DMS53 treated with DMSO at 0.1 percent for 48 hours (cell line): Measurements from ENCODE around the gene CISD1.

Experiments used
- DNase-seq: peaks from one replicate; lab custom pipeline; 2025; ENCODE audit not compliant: unreplicated experiment; lab: John Stamatoyannopoulos, UW

Gene CISD1

DNA sequence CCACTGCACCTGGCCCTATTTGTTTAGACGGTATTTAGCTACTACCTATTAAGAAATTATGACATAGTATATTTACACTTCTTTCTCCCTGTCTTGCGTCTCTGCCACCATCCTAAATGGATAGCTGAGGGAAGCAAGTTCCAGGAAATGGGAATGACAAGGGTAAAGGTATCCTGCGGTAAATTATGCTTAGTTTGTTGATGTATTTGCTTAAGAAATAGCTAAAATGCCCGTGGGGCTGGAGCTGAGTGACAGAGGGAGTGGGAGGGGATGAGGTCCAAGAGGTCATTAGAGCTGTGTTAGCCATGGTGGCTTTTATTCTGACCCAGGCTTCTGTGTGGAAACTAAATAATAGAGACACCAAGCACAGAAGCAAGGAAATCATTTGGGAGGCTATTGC lies 36.9 kb downstream of the CISD1 start:
- no peak for DNase-seq

DNA sequence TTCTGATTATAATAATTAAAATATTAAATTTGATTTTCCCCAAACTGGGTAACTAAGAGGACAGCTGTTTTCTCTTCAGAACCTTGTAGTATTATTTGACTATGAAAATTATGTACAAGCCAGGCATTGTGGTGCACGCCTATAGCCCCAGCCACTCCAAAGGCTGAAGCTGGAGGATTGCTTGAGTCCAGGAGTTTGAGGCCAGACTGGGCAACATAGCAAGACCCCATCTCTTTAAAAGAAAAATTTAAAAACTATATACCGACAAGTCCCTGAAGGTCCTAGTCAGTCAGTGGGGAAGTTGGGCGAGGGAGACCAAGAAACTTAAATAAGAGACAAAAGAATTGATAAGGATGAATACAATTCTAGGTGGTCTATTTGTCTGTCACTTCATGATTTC lies 38.7 kb downstream of the CISD1 start:
- no peak for DNase-seq

DNA sequence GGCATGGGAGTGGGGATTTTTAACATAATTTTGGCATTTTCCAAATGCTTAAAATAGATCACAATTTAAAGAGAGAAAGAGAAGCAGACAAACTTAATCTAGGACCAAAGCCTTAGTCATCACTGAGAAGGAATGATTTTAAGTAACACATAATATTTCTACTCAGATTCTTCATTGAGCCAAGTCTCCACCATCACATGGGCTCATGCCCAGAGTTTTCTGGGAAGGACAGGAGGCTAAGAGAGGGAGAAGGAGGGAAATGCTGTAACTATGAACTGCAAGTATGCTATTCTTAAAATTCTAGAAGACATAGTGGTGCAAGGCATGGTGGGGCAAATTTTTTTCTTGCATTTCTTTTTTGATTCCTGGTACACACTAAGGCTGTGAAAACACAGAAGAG lies 42.1 kb downstream of the CISD1 start:
- DNase-seq, result no peak

DNA sequence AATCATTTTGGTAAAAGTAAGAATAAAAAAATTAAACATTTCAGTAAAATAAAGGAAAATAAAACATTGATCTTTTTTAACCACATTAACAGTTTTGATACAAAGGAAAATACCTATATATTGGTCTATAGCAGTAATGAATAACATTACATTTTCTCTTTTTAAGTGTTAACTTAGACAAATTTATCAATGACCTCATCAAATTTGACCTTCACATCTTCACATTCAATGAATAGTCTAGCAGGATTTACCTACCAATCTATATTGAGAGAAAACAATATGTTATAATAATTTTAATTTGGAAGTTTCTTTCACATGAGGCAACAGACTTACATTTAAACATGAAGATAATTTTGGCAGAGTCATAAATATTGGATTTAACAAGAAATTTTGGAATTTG lies 47.9 kb downstream of the CISD1 start:
- no peak for DNase-seq

GRCh38 chr10:58318346-58318745 lies 49.4 kb downstream of the CISD1 start:
- DNase-seq, result no peak

- no peak for DNase-seq
Observed at GRCh38 chr10:58319599-58319998, 50.6 kb downstream of the CISD1 start.

- DNase-seq, result no peak
Observed at GRCh38 chr10:58320351-58321049, 51.5 kb downstream of the CISD1 start.

DNA sequence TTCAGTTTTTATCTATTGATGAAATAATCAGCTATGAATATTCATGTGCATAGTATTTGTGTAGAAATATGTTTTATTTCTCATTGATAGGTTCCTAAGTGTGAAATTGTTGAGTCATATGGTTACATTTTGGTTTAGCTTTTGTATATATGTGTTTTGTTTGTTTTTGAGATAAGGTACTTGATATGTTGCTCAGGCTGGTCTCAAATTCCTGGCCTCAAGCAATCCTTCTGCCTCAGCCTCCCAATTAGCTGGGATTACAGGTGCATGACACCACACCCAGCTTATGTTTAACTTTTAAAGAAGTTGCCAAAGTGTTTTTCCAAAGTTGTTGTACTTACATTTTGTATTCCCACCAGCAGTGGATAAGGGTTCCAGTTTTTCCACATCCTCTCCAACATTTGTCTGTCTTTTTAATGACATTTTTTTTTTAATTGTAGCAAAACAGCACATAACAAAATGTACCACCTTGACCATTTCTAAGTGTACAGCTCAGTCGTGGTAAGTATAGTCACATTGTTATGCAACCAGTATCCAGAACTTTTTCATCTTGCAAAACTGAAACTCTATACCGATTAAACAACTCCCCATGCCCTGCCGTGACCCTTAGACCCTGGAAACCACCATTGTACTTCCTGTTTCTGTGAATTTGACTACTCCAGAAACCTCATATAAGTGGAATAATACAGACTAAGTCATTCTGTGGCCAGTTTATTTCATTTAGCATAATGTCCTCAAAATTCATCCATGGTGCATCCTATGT lies 53.3 kb downstream of the CISD1 start:
- peak; percentile 9 for DNase-seq

DNA sequence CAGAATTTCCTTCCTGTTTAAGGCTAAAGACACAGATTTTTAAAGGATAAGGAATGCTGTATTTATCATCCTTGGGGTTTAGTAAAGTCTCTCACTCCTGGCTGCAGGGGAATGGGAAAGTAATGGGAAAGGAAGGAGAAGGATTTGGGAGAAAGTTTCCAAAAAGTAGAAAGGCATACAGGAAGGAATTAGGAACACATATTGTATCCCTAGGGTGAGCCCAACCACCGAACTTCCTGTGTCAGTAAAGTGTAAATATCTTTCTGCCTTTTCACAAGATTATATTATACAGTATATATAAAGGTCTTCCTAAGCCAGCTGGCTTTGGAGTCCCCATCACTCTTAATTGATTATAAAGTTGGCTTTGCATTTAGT lies 53.9 kb downstream of the CISD1 start:
- DNase-seq, result no peak

- no peak for DNase-seq
Observed at GRCh38 chr10:58326967-58327381, 58.0 kb downstream of the CISD1 start.

DNA sequence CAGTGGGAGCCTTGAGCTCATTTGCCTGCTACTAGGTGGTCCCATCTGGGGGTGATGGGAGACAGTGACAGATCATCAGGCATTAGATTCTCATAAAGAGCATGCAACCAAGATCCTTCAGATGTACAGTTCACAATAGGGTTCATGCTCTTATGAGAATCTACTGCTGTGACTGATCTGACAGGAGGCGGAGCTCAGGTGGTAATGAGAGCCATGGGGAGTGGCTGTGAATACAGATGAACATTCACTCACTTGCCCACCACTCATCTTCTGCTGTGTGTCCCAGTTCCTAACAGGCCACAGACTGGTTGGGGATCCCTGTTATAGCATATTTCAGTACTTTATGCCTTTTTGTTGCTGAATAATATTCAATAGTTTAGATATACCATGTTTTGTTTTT lies 59.3 kb downstream of the CISD1 start:
- DNase-seq, result no peak

DNA sequence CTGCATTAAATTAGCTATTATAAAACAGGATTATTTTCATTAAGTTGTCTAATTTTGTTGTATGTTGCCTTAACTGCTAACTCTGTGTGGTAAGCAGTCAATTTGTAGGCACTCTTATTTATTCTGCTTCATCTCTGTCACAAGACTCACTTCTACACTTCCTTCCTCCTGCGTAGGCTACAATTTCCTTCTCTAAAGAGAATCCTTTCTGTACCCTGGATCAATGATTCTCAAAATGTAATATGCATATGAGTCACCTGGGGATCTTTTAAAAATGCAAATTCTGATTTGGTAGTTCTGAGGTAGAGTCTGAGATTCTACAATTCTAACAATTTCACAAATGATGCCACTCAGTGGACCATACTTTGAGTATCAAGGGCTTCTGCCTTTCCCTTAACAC lies 61.5 kb downstream of the CISD1 start:
- DNase-seq, result no peak

DNA sequence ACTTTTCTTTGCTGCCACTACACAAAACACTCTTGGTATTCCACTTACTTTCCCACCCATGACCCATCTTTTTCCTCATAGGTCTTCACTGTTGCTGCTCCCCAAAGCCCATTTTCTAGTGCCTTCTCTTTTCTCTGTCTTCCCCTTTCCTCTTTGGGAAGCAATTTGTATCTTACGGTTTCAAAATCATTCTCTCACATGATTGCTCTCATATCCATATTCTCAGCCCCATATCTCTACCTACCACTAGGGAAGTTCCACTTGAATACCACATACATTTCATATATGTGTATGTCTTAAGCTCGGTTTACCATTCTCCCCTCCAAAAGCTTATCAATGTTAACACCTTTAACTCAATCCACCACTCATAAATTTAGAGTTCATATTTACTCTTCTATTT lies 62.7 kb downstream of the CISD1 start:
- no peak for DNase-seq

DNA sequence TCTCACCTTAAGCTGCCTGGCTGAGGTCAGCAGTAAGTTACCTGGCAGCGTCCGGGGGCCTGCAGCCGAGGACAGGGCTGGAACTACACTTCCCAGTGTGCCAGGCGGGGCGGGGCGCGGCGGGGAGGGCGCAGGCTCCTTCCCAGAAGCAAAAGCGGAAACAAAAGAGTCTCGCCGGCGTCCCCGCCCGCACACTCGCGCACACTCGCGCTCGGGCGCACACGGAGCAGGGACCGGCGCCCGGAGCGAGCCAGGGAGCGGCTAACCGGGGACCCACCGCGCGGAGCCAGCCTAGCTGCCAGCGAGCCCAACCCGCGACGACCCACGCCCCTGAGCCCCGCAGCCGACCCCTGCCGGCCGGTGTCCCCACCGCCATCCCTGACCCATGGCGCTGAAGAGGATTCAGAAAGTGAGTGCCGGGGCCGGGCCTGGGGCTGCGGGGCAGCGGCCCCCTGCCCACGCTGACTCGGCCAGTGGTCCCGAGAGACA lies 65.9 kb downstream of the CISD1 start, which contains the start of gene UBE2D1:
Gene UBE2D1, plus strand, starts transcription at position 190 of the 489 bp plus-strand sequence. Its CDS starts 196 bp downstream, at position 386.
- peak; percentile 82 for DNase-seq

DNA sequence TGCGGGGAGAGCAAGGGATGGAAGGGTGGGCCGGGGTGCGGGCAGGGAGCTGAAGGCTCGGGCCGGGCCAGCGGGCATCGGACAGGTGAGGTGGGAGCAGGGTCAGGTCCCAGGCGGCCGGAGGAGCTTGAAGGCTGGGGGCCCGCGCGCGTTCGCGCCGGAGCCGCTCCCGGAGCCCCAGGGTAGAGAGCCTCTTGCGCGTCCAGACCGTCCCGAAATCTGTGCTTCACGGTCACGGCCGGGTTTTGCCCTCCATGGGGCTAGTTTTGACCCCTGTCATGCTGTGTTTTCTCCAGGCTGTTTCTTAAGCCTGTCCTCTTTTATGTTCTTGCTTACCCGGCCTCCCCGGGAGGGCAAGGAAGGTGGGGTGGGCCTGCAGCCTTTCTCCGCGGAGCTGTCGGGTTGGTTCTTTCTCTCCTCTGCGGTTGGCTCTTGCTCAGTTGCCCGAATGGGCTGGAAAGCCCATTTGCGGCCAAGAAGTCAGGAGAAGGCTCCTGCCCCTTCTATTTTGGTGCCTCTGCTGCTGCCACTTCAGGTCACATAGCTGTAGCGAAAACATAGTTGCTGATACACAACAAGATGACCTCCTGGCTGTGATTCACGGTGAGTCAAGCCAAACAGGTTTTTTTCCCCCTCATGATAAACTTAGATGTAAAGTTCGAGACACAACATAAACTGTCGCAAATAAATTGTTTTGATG lies 66.5 kb downstream of the CISD1 start:
- DNase-seq, result no peak

- DNase-seq, result no peak
Observed at GRCh38 chr10:58336242-58336641, 67.3 kb downstream of the CISD1 start.
